Inferior parietal cortex (tissue), 1 donor: ENCODE data around the gene FALEC.
"Not testable (repeated sequence)": the region's sequence is repeated elsewhere in the genome, so short reads cannot be mapped to it uniquely, and the experiment has no call there.

Source experiments
- DNase-seq: peaks from one replicate; pipeline ENCODE4 v3.0.0-alpha.2; 2016; ENCODE audit errors: extremely low spot score

The FALEC gene

DNA sequence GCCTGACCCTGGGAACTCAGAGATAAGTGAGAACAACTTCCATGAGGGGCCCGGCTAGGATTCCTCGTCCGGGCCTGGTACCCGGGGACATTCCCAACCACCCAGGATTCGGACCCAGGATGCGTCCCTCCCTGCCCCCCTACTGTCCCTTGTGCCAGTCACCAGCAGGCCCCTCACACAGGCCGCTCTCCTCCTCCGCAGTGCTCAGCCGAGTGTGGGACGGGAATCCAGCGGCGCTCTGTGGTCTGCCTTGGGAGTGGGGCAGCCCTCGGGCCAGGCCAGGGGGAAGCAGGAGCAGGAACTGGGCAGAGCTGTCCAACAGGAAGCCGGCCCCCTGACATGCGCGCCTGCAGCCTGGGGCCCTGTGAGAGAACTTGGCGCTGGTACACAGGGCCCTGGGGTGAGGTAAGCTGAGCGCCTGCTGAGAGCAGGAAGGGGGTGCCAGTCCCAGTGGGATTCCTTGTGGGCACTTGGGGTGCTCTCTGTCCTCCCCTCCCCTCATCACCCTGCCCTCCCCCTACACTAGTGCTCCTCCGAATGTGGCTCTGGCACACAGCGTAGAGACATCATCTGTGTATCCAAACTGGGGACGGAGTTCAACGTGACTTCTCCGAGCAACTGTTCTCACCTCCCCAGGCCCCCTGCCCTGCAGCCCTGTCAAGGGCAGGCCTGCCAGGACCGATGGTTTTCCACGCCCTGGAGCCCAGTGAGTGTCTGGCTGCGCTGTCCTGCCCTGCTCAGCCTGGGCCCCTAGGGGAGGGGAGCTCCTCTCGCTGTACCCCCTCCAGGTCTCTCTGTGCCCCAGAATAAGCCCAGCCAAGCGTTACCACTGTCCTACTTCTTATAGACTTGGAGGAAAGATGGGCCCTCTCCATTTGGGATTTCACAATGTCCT is 43.5 kb downstream of the FALEC start:
- no peak for DNase-seq

- DNase-seq: no peak
Measured at GRCh38 chr1:150559656-150560010, 44.1 kb downstream of the FALEC start.

- peak; percentile 68 for DNase-seq
Measured at GRCh38 chr1:150560011-150560438, 44.5 kb downstream of the FALEC start.

DNA sequence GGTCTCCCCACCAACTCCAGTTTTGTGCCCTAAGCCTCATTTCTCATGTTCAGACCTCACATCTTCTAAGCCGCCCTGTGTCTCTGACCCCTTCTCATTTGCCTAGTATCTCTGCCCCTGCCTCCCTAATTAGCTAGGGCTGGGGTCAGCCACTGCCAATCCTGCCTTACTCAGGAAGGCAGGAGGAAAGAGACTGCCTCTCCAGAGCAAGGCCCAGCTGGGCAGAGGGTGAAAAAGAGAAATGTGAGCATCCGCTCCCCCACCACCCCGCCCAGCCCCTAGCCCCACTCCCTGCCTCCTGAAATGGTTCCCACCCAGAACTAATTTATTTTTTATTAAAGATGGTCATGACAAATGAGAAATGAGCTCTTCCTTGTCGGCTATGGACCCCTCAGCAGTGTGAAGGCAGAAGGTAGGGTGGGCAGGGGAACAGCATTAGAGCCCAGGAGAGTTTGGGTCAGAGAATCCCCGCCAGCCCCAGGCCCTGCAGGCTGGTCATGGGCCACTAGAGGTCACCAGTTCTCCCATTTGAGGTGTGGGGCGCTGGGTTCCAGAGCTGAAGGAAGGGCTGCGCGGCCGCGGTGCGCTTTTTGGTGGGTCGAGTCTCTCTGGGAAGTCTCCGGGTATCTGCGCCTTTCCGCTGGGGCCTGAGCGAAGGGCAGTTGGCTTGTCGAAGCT is 45.2 kb downstream of the FALEC start:
- DNase-seq: peak; percentile 70

DNA sequence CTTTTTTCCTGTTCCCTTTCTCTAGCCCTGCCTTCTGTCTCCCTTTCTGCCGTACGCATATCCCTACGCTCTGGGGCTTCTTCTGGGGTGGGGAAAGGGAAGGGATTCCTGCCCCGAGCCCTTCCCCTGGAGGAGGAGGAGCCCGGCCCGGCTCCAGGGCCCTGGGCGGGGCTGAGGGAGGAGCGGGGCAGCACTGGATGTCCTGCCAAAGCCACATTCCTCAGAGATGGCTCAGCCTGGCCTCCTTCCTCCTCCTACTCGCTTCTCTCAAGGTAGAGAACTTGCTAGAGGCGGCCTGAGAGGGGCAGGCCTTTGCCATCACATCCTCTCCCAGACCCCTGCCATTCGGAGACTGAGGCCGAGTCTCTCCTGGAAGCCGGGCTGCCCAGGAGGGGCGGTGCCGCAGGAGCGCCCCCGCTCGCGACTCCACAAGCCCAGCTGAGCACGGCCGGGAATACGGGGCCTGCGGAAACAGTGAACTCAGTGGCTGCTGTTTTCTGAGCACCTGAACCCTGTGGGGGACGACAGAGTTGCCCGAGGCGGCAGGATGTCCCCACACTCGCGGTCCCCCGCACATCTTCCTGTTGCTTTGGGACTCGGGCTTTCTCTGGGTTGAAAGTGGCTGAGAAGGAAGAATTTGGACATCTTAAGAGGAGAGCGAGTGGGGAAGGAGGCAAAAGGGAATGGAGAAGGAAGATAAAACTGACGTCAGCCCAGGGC is 45.9 kb downstream of the FALEC start:
- peak; percentile 76 for DNase-seq

DNA sequence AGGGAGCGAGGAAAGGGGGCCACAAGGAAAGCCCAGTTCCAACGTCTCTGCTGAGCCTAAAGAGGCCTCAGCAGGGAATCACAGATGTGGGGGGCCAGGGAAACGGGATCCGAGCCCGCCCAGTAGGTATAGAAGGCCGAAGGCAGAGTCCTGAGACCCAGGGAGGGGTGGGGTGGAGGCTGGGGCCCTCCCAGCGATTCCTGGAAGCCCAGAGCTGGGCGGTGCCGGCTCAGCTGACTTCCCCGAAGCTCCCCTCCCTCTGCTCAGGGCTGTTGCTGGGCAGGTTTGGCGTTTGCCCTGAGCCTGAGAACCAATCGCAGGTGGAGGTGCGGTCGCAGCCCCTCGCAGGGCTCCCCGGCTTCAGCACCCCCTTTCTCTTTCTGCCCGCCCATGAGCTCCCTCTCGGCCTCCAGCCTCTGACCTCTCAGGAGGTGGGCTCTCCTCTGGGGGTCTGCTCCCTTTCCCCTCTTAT is 46.5 kb downstream of the FALEC start:
- peak; percentile 54 for DNase-seq

DNA sequence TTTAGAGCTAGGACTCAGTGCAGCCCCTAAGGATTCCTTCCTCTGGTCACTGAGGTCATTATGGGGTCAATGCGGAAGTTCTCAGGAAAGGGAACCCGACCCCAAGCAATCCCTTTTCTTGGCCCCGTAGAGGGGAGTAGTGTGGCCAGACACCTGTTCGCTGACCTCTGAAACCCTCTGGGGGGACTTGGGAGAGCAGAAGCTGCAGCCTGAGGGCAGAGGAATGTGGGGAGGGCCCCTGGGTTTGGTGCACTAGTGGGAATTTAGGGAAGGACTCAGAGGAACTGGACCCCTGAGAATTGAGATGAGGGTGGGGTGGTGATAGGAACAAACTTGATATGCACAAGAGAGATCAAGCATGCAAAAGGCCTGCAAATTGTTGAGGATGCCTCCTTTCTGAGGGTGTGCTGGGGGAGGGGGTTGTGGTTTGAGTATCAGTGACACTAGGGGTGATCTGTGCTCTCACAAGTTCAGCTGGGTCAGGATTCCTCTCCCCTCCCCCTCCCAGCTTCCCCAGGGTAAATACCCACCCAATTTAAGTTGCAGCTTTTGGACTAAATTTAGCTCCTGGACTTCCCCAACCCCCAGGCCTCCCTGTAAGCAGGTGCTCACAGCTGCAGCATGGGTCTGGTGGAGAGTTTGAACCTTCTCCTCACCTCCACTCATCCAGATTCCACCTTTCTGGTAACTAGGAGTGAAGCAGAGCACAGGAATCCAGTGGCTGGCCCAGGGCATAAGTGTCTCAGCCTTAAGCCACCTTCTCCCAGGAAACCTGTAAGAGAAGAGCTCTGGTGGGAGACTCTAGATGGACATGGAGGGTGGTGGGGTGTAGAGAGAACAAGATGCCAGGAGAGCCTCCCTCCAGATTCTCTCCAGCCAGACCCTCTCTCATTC is 47.1 kb downstream of the FALEC start:
- DNase-seq: no peak

GRCh38 chr1:150563340-150564038 is 47.9 kb downstream of the FALEC start:
- DNase-seq: no peak

DNA sequence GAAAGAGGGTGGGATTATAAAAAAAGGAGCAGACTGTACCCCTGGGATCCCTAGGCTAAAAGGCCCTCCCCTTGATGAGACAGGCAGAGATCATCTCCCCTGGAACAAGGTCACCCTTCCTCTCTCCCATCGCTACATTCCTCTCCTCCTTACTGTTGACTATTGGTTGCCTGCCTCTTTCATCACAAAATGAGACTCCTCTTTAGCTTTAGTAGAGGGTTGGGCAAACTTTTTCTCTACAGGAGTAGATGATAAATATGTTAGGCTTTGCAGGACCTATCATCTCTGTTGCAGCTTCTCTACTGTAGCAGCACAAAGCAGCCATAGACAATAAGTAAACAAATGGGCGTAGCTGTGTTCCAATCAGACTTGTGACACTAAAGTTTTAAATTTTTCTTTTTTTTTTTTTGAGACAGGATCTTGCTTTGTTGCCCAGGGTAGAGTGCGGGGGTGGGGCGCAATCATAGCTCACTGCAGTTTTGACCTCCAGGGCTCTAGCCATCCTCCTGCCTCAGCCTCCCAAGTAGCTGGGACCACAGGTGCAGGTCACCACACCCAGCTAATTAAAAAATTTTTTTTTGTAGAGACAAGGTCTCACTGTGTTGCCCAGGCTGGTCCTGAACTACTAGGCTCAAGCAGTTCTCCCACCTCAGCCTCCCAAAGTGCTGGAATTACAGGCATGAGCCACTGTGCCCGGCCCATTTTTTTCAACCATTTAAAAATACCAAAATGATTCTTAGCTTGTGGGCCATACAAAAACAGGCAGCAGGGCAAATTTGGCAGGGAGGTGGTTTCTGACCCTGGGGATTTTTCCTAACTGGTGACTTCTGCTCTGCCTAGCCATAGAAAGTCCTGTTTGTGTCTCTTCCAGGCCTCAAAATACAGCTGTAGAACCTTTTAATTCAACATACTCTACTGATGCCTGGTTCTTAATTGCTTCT is 48.8 kb downstream of the FALEC start:
- no peak for DNase-seq

DNA sequence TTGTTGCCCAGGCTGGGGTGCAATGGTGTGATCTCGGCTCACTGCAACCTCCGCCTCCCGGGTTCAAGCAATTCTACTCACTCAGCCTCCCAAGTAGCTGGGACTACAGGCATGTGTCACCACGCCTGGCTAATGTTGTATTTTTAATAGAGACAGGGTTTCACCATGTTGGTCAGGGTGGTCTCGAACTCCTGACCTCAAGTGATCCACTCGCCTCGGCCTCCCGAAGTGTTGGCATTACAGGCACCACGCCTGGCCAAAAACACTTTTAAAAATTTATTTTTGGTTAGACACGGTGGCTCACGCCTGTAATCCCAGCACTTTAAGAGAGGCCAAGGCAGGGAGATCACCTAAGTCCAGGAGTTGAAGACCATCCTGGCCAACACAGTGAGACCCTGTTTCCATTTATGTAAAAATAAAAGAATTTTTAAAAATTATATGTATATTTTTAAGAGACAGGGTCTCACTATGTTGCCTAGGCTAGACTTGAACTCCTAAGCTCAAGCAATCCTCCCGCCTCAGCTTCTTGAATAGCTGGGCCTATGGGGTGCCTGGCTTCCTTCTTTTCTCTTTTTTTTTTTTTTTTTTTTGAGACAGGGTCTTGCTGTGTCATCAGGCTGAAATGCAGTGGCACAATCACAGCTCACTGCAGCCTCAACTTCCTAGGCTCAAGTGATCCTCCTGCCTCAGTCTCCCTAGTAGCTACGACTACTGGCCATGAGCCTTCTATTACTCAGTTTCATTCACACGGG is 49.9 kb downstream of the FALEC start:
- DNase-seq: not testable (repeated sequence)

DNA sequence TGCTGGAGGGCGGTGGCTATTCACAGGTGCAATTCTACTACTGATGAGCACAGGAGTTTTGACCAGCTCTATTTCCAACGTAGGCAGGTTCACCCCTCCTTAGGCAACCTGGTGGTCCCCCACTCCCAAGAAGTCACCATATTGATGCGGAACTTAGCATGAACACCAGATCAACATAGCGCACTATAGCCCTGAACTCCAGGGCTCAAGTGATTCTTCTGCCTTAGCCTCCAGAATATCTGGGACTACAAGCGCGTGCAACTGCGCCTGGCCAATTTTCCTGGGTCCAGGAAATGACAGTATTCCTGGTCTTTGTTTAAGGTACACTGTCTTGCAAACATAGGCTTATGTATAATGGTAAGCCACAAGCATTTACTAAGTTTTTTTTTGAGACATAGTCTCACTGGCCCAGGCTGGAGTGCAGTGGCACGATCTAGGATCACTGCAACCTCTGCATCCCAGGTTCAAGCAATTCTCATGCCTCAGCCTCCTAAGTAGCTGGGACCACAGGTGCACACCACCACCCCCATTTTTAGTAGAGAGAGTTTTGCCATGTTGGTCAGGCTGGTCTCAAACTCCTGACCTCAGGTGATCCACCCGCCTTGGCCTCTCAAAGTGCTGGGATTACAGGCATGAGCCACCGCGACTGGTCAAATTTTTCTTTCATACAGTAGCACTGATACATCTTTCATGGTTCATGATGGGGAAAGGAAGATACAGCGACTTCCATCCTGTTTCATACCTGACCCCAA is 51.2 kb downstream of the FALEC start:
- no peak for DNase-seq

DNA sequence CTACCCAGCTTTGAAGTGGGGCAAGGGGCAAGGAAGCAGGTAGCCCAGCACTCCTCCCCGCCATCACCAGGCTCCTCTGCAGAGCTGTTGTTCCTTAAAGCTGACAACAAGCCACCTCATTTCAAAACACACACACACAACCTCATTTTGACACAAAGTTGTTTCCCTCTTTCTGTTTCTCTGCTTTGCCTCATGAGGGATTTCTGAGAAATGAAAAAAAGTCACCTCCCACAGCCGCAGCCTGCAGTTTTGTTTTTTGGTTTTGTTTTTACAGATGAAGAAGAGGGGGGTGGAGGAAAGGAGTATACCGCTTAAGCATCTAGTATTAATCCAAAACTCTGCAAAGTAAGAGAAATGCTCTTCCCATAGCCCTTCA is 51.8 kb downstream of the FALEC start:
- DNase-seq: no peak

DNA sequence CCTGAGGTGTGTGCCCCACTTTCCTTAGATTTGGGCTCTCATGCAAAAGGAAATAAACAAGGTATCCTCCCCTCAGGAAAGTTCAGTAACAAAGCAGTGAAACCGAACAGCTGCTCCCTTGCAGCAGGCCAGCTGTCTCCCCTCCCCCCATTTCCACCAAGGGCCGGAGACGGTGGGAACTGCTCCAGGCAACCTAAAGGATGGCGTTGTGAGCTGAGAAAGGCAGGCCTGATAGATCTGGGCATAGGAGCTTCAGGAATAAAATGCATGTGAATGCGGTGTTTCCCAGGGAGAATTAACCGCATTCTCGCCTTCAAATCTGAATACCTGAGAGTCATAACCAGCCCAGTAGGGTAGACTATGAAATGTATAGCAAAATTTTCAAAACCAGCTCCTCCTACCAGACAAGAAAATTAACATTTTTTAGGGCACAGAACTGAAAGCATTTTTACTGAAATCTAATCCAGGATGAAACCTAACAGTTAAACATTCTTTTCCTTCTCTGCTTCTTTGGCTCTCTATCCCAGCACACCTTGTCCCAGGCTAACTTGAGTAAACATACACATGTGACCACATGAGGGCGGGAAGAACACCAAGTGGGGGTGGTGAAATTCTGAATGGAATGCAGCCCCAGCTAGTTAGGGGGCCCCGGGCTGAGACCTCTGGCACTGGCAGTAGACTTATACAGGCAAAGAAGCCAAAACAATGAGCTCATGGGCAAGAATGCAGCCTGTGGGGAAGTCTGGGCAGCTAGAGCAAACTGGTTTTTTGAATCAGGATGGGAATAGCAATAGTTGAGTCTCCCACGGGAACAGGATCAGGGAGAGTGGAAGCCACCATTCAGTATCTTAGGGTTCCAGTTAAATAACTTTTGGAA is 52.4 kb downstream of the FALEC start:
- peak; percentile 46 for DNase-seq

DNA sequence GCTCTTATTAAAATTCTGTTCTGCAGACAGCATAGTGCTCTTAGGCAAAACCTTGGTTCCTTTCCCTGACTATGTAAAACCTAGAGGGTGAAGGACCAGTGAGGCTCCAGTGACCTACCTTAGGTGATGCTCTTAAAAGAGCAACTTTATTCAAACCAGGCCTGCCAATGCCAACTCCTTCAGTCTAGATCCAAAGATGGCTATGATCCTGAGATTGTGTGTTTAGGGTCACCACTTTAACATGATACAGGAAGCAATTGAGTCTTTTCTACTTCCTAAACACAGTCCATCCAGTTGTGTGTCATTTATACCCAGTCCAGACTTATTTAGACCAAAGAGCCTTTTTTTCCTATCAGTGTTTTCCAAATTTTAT is 53.0 kb downstream of the FALEC start:
- no peak for DNase-seq

DNA sequence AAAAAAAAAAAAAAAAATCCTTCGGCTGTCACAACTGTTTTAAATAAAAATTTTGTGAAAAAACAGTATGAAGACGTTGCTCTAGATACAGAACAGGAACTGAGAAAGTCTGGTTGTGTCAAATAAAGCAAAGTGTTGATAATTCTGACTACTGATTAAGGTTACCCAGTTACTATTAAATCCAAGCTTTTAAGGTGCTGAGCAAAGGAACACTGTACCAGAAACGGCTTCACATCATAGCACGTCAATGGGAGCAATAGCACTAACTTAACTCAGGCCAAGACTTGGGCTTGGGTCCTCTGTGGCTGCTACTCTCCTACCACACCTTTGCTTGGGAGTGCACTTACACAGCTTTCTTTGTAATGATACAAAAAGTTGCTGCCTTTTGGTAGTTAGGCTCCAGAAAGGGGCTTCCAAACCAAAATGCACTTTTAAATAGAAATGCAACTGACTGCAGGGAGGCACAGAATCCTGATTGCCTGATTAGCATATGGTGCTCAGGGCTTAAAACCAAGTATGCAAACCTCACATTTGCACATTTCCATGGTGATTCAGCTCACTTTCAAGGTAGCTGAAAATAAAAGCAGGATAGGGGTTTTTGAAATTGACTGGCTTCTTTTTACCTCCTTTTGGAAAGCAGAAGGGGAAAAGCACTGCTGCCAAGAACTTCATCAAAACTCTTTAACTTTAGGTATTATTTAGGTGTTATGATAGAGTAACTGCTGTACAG is 57.5 kb downstream of the FALEC start:
- DNase-seq: no peak

DNA sequence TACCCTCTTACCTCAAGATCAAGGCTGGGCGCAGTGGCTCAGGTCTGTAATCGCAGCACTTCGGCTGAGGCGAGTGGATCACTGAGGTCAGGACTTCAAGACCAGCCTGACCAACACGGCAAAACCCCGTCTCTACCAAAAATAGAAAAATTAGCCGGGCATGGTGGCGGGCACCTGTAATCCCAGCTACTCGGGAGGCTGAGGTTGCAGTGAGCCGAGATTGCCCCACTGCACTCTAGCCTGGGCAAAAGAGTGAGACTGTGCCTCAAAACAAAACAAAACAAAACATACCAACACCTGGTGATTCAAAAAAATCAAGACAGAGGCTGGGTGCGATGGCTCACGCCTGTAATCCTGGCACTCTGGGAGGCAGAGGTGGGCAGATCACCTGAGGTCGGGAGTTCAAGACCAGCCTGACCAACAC is 58.1 kb downstream of the FALEC start:
- DNase-seq: not testable (repeated sequence)
